Transverse colon (tissue), 4 donors: ENCODE measurements around the gene MRPS18B.

ENCODE experiments used
- EP300 ChIP-seq: sonication (generic); formaldehyde crosslinking; IDR thresholded peaks from one replicate; pipeline ENCODE4 v1.6.1; 2017; ENCODE audit warnings: antibody characterized with exemption, low read depth
- POLR2A ChIP-seq: fragments of 450-650 bp; IDR thresholded peaks from one replicate; pipeline ENCODE4 v1.6.1; 2016; ENCODE audit warnings: antibody characterized with exemption, mild to moderate bottlenecking, moderate library complexity
- POLR2AphosphoS5 ChIP-seq, 3 donors: sonication (generic); formaldehyde crosslinking; IDR thresholded peaks; one replicate each; pipeline ENCODE4 v1.6.1; 2016; ENCODE audit warnings: antibody characterized with exemption in 3 of 3
- TF ChIP-seq, protein P1 (sequence below), 5 experiments: fragments of 200-600 bp in 3 of 5; fragments of 450-650 bp in 2 of 5; sonication (generic) in 3 of 5; IDR thresholded peaks; 1 replicate in 2 of 5; 2 replicates in 3 of 5; pipeline ENCODE4 v1.5.1; 2016 to 2017; ENCODE audit warnings: antibody characterized with exemption in 5 of 5, inconsistent platforms in 3 of 5, mild to moderate bottlenecking in 2 of 5, moderate library complexity in 1 of 5

DNA sequence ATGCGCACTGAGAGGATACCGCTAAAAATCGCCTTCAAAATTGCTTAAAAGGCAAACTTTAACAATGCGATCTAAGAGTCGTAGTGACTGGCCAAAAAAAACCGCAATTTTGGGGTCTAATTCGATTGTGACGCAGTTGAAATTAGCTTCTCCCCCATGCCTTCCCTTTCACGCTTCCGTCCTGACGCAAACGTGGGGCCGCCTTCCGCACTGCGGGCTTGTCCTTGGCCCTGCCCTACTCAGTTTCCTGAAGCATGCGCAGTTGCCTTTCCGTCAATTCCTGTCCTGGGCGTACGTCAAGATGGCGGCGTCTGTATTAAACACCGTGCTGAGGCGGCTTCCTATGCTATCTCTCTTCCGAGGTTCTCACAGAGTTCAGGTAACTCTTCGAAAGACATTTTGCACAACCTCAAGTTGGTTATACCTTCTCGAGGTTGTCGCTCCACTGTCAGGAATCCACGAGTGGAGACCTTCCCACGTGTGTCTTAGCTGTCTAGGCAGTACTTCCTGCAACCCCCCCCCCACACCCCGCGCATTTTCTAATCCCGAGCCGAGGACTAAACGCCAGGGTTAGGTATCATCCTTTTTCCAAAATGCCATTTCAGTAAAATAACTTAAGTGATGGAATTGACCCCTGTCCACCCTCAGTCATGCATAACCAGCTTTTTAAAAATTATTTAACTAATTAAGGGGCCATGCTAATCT is at the start of gene MRPS18B:
- TF ChIP-seq, protein P1, sequence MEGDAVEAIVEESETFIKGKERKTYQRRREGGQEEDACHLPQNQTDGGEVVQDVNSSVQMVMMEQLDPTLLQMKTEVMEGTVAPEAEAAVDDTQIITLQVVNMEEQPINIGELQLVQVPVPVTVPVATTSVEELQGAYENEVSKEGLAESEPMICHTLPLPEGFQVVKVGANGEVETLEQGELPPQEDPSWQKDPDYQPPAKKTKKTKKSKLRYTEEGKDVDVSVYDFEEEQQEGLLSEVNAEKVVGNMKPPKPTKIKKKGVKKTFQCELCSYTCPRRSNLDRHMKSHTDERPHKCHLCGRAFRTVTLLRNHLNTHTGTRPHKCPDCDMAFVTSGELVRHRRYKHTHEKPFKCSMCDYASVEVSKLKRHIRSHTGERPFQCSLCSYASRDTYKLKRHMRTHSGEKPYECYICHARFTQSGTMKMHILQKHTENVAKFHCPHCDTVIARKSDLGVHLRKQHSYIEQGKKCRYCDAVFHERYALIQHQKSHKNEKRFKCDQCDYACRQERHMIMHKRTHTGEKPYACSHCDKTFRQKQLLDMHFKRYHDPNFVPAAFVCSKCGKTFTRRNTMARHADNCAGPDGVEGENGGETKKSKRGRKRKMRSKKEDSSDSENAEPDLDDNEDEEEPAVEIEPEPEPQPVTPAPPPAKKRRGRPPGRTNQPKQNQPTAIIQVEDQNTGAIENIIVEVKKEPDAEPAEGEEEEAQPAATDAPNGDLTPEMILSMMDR (IDR thresholded peaks at IDR 0.05): no peak
- TF ChIP-seq POLR2AphosphoS5 (IDR thresholded peaks at IDR 0.05) (peak; percentile 91 to 93 (median 93)), EP300 (no peak), POLR2A (peak; percentile 46)
